SK-N-MC (cell line): ENCODE results near the gene SRCIN1.

ENCODE experiments used
- DNase-seq: peaks from one replicate; pipeline ENCODE4 v3.0.0-alpha.2; 2011; ENCODE audit warnings: low read depth, low spot score
- H3K27ac ChIP-seq: fragments of 200-600 bp; sonication (generic); 2 replicates; pipeline ENCODE4 v1.5.1; 2016; ENCODE audit warnings: mixed run types
- H3K36me3 ChIP-seq: fragments of 200-600 bp; sonication (generic); 2 replicates; pipeline ENCODE4 v1.6.1; 2017; ENCODE audit warnings: antibody characterized with exemption, low read length, mixed read lengths; ENCODE audit not compliant: insufficient read depth
- H3K4me3 ChIP-seq: fragments of 200-600 bp; sonication (generic); 2 replicates; pipeline ENCODE4 v1.5.1; 2016
- H3K9ac ChIP-seq: fragments of 200-600 bp; sonication (generic); 2 replicates; pipeline ENCODE4 v1.8.0; 2017; ENCODE audit warnings: mixed run types, mixed read lengths; ENCODE audit not compliant: insufficient read length
- H3K9me3 ChIP-seq: fragments of 200-600 bp; sonication (generic); 2 replicates; pipeline ENCODE4 v1.6.1; 2017; ENCODE audit warnings: low read depth, mild to moderate bottlenecking, antibody characterized with exemption, low read length, moderate library complexity, mixed read lengths
- EZH2 ChIP-seq: fragments of 200-600 bp; sonication (generic); IDR thresholded peaks from one replicate; pipeline ENCODE4 v1.6.1; 2017; ENCODE audit warnings: antibody characterized with exemption
- FOXP2 ChIP-seq: optimal IDR thresholded peaks from 2 replicates; pipeline ENCODE3; 2011; ENCODE audit warnings: mild to moderate bottlenecking, moderate library complexity; ENCODE audit not compliant: insufficient read depth; ENCODE audit errors: extremely low read length, control extremely low read depth
- POLR2AphosphoS5 ChIP-seq: IDR thresholded peaks from 2 replicates; pipeline ENCODE4 v1.6.1; 2012; ENCODE audit warnings: mild to moderate bottlenecking, low read depth, low read length, borderline replicate concordance

SRCIN1 gene

GRCh38 chr17:38619451-38619795 lies 13.7 kb upstream of the SRCIN1 start:
- H3K9me3 ChIP-seq = no peaks in the 10 kb centered on the region
- H3K4me3 ChIP-seq = no peak overlapping the region
- DNase-seq = no peak
- H3K9ac ChIP-seq = no peak overlapping the region
- no peak overlapping the region for H3K27ac ChIP-seq
- no peaks in the 10 kb centered on the region for H3K36me3 ChIP-seq
- TF ChIP-seq FOXP2 = no peak
- TF ChIP-seq EZH2 = no peak
- TF ChIP-seq POLR2AphosphoS5 = no peak

- H3K27ac ChIP-seq = no peak overlapping the region
- no peak overlapping the region for H3K9ac ChIP-seq
- TF ChIP-seq FOXP2 (no peak), EZH2 (no peak), POLR2AphosphoS5 (no peak)
- H3K4me3 ChIP-seq = no peak overlapping the region
- H3K9me3 ChIP-seq = no peaks in the 10 kb centered on the region
- H3K36me3 ChIP-seq = no peaks in the 10 kb centered on the region
- no peak for DNase-seq
Observed at GRCh38 chr17:38617967-38618760, 12.4 kb upstream of the SRCIN1 start.

GRCh38 chr17:38617074-38617860 lies 11.5 kb upstream of the SRCIN1 start:
- Histone ChIP-seq H3K36me3 (no peaks in the 10 kb centered on the region), H3K9ac (no peak overlapping the region), H3K9me3 (no peaks in the 10 kb centered on the region), H3K4me3 (no peak overlapping the region), H3K27ac (no peak overlapping the region)
- TF ChIP-seq POLR2AphosphoS5 = no peak
- TF ChIP-seq FOXP2 = no peak
- DNase-seq = no peak

- H3K9me3 ChIP-seq = no peaks in the 10 kb centered on the region
- no peak overlapping the region for H3K9ac ChIP-seq
- TF ChIP-seq POLR2AphosphoS5 = no peak
- DNase-seq = no peak
- no peak overlapping the region for H3K4me3 ChIP-seq
- no peak overlapping the region for H3K27ac ChIP-seq
- no peaks in the 10 kb centered on the region for H3K36me3 ChIP-seq
Observed at GRCh38 chr17:38616361-38616760, 10.6 kb upstream of the SRCIN1 start.

- no peak for TF ChIP-seq EZH2
- TF ChIP-seq FOXP2 = no peak
- TF ChIP-seq POLR2AphosphoS5 = no peak
- no peak overlapping the region for H3K9ac ChIP-seq
- H3K9me3 ChIP-seq = no peaks in the 10 kb centered on the region
- no peak overlapping the region for H3K4me3 ChIP-seq
- no peak overlapping the region for H3K27ac ChIP-seq
- no peak for DNase-seq
- no peaks in the 10 kb centered on the region for H3K36me3 ChIP-seq
Observed at GRCh38 chr17:38613981-38614779, 8.4 kb upstream of the SRCIN1 start.

GRCh38 chr17:38613525-38613980 lies 7.8 kb upstream of the SRCIN1 start:
- Histone ChIP-seq H3K9ac (no peak overlapping the region), H3K27ac (no peak overlapping the region), H3K9me3 (no peaks in the 10 kb centered on the region), H3K36me3 (no peaks in the 10 kb centered on the region), H3K4me3 (no peak overlapping the region)
- no peak for TF ChIP-seq EZH2
- TF ChIP-seq FOXP2 = no peak
- TF ChIP-seq POLR2AphosphoS5 = no peak
- no peak for DNase-seq

GRCh38 chr17:38611872-38612376 lies 6.2 kb upstream of the SRCIN1 start:
- Histone ChIP-seq H3K9me3 (no peaks in the 10 kb centered on the region), H3K4me3 (no peak overlapping the region), H3K36me3 (no peaks in the 10 kb centered on the region), H3K27ac (no peak overlapping the region), H3K9ac (no peak overlapping the region)
- DNase-seq = no peak
- TF ChIP-seq POLR2AphosphoS5 (no peak), EZH2 (no peak), FOXP2 (no peak)
